IMR-90 (cell line): ENCODE measurements around the gene TPM2. TPM values are rescaled to one million over a fixed set of nuclear protein-coding genes. Genes with fewer than 3 reads are reported as not detected.

Experiments used
- ATAC-seq: fragments of 200-7000 bp; cut with Tn5 transposase; 2 replicates; pipeline ENCODE4 v1.9.1; 2020; ENCODE audit warnings: low read depth, mild to moderate bottlenecking, moderate library complexity
- BruUV-seq: library from RNA; stranded (reverse); fragments of 400-500 nt; replicated peaks from 2 replicates; lab custom pipeline; 2021; lab: Mats Ljungman, UMichigan
- CTCF ChIA-PET: fragments of 300-600 bp; formaldehyde crosslinking; extraction: SDS; loops from one replicate; lab custom pipeline; 2021; ENCODE audit warnings: antibody characterized with exemption; lab: Yijun Ruan, JAX
- POLR2A ChIA-PET: fragments of 300-600 bp; sonication (Branson Sonifier 250); formaldehyde crosslinking; loops from one replicate; lab custom pipeline; 2022; ENCODE audit warnings: antibody characterized with exemption; ENCODE audit not compliant: unreplicated experiment; lab: Charles Lee
- DNase-seq: peaks from one replicate; pipeline ENCODE4 v3.0.0; 2013
- H2AFZ ChIP-seq: replicated peaks from 2 replicates; pipeline ENCODE3; 2013; ENCODE audit warnings: low read length, mild to moderate bottlenecking; ENCODE audit not compliant: poor library complexity
- H2AK5ac ChIP-seq: 2 replicates; pipeline ENCODE4 v1.6.1; 2013; ENCODE audit warnings: low read depth, low read length, inconsistent platforms
- H2AK9ac ChIP-seq: replicated peaks from 2 replicates; pipeline ENCODE3; 2013; ENCODE audit warnings: mild to moderate bottlenecking, low read depth, low read length, moderate library complexity; ENCODE audit not compliant: poor library complexity
- H2BK120ac ChIP-seq: 2 replicates; pipeline ENCODE4 v1.6.1; 2013; ENCODE audit warnings: low read depth, low read length, inconsistent platforms
- H2BK15ac ChIP-seq: 3 replicates; pipeline ENCODE4 v1.6.1; 2013; ENCODE audit warnings: low read depth, low read length, inconsistent platforms
- H2BK20ac ChIP-seq: 2 replicates; pipeline ENCODE4 v1.6.1; 2013; ENCODE audit warnings: low read depth, mild to moderate bottlenecking, inconsistent platforms, low read length, moderate library complexity
- H2BK5ac ChIP-seq: 2 replicates; pipeline ENCODE4 v1.6.1; 2013; ENCODE audit warnings: mild to moderate bottlenecking, low read depth, low read length, inconsistent platforms; ENCODE audit not compliant: poor library complexity, severe bottlenecking
- H3K14ac ChIP-seq: replicated peaks from 2 replicates; pipeline ENCODE4 v1.6.1; 2013; ENCODE audit warnings: low read depth, low read length, inconsistent platforms
- H3K18ac ChIP-seq: 2 replicates; pipeline ENCODE4 v1.6.1; 2013; ENCODE audit warnings: low read depth, low read length, control low read depth
- H3K23ac ChIP-seq: 2 replicates; pipeline ENCODE4 v1.6.1; 2013; ENCODE audit warnings: low read depth, low read length, inconsistent platforms
- H3K27ac ChIP-seq: 2 replicates; pipeline ENCODE4 v1.5.1; 2013; ENCODE audit warnings: mild to moderate bottlenecking, control low read depth, low read length; ENCODE audit not compliant: insufficient read depth
- H3K27me3 ChIP-seq: 2 replicates; pipeline ENCODE4 v1.6.1; 2013; ENCODE audit warnings: low read length; ENCODE audit not compliant: control insufficient read depth, insufficient read depth
- H3K36me3 ChIP-seq: 2 replicates; pipeline ENCODE4 v1.6.1; 2013; ENCODE audit warnings: low read length, mixed read lengths; ENCODE audit not compliant: control insufficient read depth, insufficient read depth
- H3K4ac ChIP-seq: 2 replicates; pipeline ENCODE4 v1.6.1; 2013; ENCODE audit warnings: low read depth, low read length, inconsistent platforms
- H3K4me1 ChIP-seq: 2 replicates; pipeline ENCODE4 v1.6.1; 2013; ENCODE audit warnings: low read length, mixed read lengths; ENCODE audit not compliant: control insufficient read depth, insufficient read depth
- H3K4me2 ChIP-seq: 2 replicates; pipeline ENCODE4 v1.6.1; 2013; ENCODE audit warnings: low read depth, mild to moderate bottlenecking, control low read depth, low read length, moderate library complexity
- H3K4me3 ChIP-seq: 2 replicates; pipeline ENCODE4 v1.5.1; 2013; ENCODE audit warnings: low read depth, mild to moderate bottlenecking, control low read depth, low read length, moderate library complexity; ENCODE audit not compliant: insufficient read depth
- H3K56ac ChIP-seq: 2 replicates; pipeline ENCODE4 v1.6.1; 2013; ENCODE audit warnings: low read length, inconsistent platforms; ENCODE audit not compliant: insufficient read depth; ENCODE audit errors: extremely low read depth
- H3K79me1 ChIP-seq, 2 experiments: 2 replicates each; pipeline ENCODE4 v1.6.1; 2013; ENCODE audit warnings: low read length in 2 of 2, inconsistent platforms in 1 of 2, low read depth in 1 of 2
- H3K9ac ChIP-seq: 2 replicates; pipeline ENCODE4 v1.6.1; 2013; ENCODE audit warnings: low read depth, low read length, control low read depth
- H3K9me1 ChIP-seq: 2 replicates; pipeline ENCODE4 v1.6.1; 2013; ENCODE audit warnings: low read length, inconsistent platforms; ENCODE audit not compliant: insufficient read depth
- H3K9me3 ChIP-seq: 2 replicates; pipeline ENCODE4 v1.6.1; 2013; ENCODE audit warnings: low read length; ENCODE audit not compliant: control insufficient read depth, insufficient read depth
- H4K20me1 ChIP-seq: 2 replicates; pipeline ENCODE4 v1.6.1; 2013; ENCODE audit warnings: low read length, inconsistent platforms; ENCODE audit not compliant: insufficient read depth
- H4K5ac ChIP-seq: 2 replicates; pipeline ENCODE4 v1.6.1; 2013; ENCODE audit warnings: mild to moderate bottlenecking, low read depth, low read length, control low read depth
- H4K8ac ChIP-seq, 2 experiments: 2 replicates each; pipeline ENCODE4 v1.6.1; 2013; ENCODE audit warnings: low read depth in 2 of 2, low read length in 2 of 2, control low read depth in 1 of 2, inconsistent platforms in 1 of 2
- H4K91ac ChIP-seq: 2 replicates; pipeline ENCODE4 v1.6.1; 2013; ENCODE audit warnings: low read depth, low read length, inconsistent platforms; ENCODE audit not compliant: insufficient read depth
- CHD1 ChIP-seq: IDR thresholded peaks from 2 replicates; pipeline ENCODE4 v1.6.1; 2012; ENCODE audit warnings: low read depth, low read length, improper control_type of control experiment
- MAFK ChIP-seq: IDR thresholded peaks from 2 replicates; pipeline ENCODE4 v1.6.1; 2012; ENCODE audit warnings: low read depth, low read length, improper control_type of control experiment
- MAZ ChIP-seq: IDR thresholded peaks from 2 replicates; pipeline ENCODE4 v1.6.1; 2012; ENCODE audit warnings: low read depth, mild to moderate bottlenecking, low read length, improper control_type of control experiment, moderate library complexity, borderline replicate concordance
- MXI1 ChIP-seq: IDR thresholded peaks from 2 replicates; pipeline ENCODE4 v1.6.1; 2012; ENCODE audit warnings: low read depth, mild to moderate bottlenecking, low read length, moderate library complexity, borderline replicate concordance
- NFE2L2 ChIP-seq: fragments of 150-350 bp; IDR thresholded peaks from 2 replicates; pipeline ENCODE4 v1.6.1; 2016; ENCODE audit warnings: low read depth, mild to moderate bottlenecking, low read length
- WGBS, 2 experiments: methylation state at CpG; one replicate each; pipeline versions ENCODE4 v1.1.5 to v1.1.7; 2013; ENCODE audit warnings: missing lambda C conversion rate in 2 of 2; ENCODE audit not compliant: insufficient read length in 1 of 2; ENCODE audit errors: extremely low coverage in 2 of 2; 5-methylcytosine and 5-hydroxymethylcytosine counted together
- dilution Hi-C: fragments of 300-500 bp; cut with HindIII; formaldehyde crosslinking; loops from one replicate; pipeline ENCODE4 v1.14.3; 2018; ENCODE audit warnings: low sequenced_read_pairs; ENCODE audit not compliant: unreplicated experiment
- in situ Hi-C: fragments of 300-500 bp; cut with MboI; formaldehyde crosslinking; loops from 3 replicates; pipeline ENCODE4 v1.14.3; 2019; ENCODE audit warnings: low sequenced_read_pairs, inconsistent platforms, mixed read lengths
- intact Hi-C: fragments of 100-400 bp; cut with micrococcal nuclease; formaldehyde crosslinking; loops from 2 replicates; pipeline ENCODE4 v1.10.0; 2022
- polyA plus RNA-seq, 3 experiments: library from polyadenylated mRNA; depleted of rRNA; stranded (reverse); fragments of >200 nt; gene quantifications; 2 replicates each; pipeline ENCODE4 v1.2.3, GENCODE V29; 2012; ENCODE audit warnings: low replicate concordance in 1 of 3
- total RNA-seq: library from RNA; depleted of rRNA; stranded (reverse); fragments of >200 nt; gene quantifications from 2 replicates; pipeline ENCODE4 v1.2.3, GENCODE V29; 2012

TPM2 gene
- total and polyA plus RNA-seq, 2 of the 4 experiments (the other 2 are of a cell fraction) = 960 to 2,500 TPM

GRCh38 chr9:35705372-35705771 lies 15.6 kb upstream of the TPM2 start:
- Histone ChIP-seq H3K18ac (no peak overlapping the region), H4K5ac (no peak overlapping the region), H2BK120ac (no peak overlapping the region), H3K23ac (no peak overlapping the region), H2BK20ac (no peak overlapping the region), H3K9ac (no peak overlapping the region), H3K9me3 (no peaks in the 10 kb centered on the region), H3K36me3 (peaks cover 82% of the 10 kb centered on the region), H3K79me1 (peaks cover 57 to 64% of the 10 kb centered on the region in 2 experiments), H3K56ac (no peak overlapping the region), H3K27me3 (no peaks in the 10 kb centered on the region), H3K4me1 (no peaks in the 10 kb centered on the region), H3K4ac (no peak overlapping the region), H2BK5ac (no peak overlapping the region), H4K91ac (no peak overlapping the region), H3K9me1 (peaks cover 7% of the 10 kb centered on the region), H3K4me3 (no peak overlapping the region), H3K4me2 (no peak overlapping the region), H3K14ac (no peak overlapping the region), H3K27ac (no peak overlapping the region), H2AK5ac (no peak overlapping the region), H2AFZ (no peak overlapping the region), H4K20me1 (peaks cover 12% of the 10 kb centered on the region; the same call in 1 of the 2 replicates), H4K8ac (no peak overlapping the region), H2BK15ac (no peak overlapping the region), H2AK9ac (no peak overlapping the region)
- no TSS peak for BruUV-seq
- no CpG with 5 or more reads among the region's 8 CpGs for WGBS, 2 experiments
- POLR2A ChIA-PET = no interaction called here
- dilution Hi-C loops (no loop called here), intact Hi-C loops (no loop called here), in situ Hi-C loops (no loop called here)
- TF ChIP-seq MXI1 (no peak), NFE2L2 (no peak), CHD1 (no peak), MAFK (no peak), MAZ (no peak)
- CTCF ChIA-PET = interaction anchor here (0.6 to 1.2 kb wide), 2 partner anchors 9 to 94 kb away, joined by 3 to 4 read pairs; no protein-coding TSS in a partner anchor
- ATAC-seq (no peak), DNase-seq (no peak)
